Measurements from ENCODE around the gene GSS. TPM values are rescaled to one million over a fixed set of nuclear protein-coding genes. Genes with fewer than 3 reads are reported as not detected.

GSS gene
- total RNA-seq, 1 experiment from 2014 or later: 83.6 TPM

GRCh38 chr20:34995192-34995591 lies 39.6 kb upstream of the GSS start:
- intact Hi-C loops (cut with micrococcal nuclease): no loop called here

More at GRCh38 chr20:34995192-34995591, 39.6 kb upstream of the GSS start:
- Histone ChIP-seq H3K9me3 (ENCODE audit: control insufficient read depth in 1 of 2, insufficient read depth in 1 of 2, low read depth in 1 of 2, low read length in 2 of 2) (no peaks in the 10 kb centered on the region), H3K9me2 (ENCODE audit: insufficient read depth) (no peaks in the 10 kb centered on the region), H3K9ac (ENCODE audit: low read length) (no peak overlapping the region), H2AFZ (ENCODE audit: low read depth, low read length, poor library complexity, severe bottlenecking) (no peak overlapping the region), H3K27ac (ENCODE audit: low read depth, low read length) (no peak overlapping the region), H3K79me2 (ENCODE audit: insufficient read depth, low read length) (no peaks in the 10 kb centered on the region), H3K4me1 (ENCODE audit: control insufficient read depth in 1 of 2, insufficient read depth in 2 of 2, low read length in 2 of 2) (no peaks in the 10 kb centered on the region), H4K20me1 (ENCODE audit: insufficient read depth) (no peaks in the 10 kb centered on the region), H3K36me3 (ENCODE audit: control insufficient read depth in 1 of 2, insufficient read depth in 2 of 2, low read length in 2 of 2) (no peaks in the 10 kb centered on the region; a peak in 2 of 4 replicates), H3K27me3 (ENCODE audit: insufficient read depth, low read length) (no peaks in the 10 kb centered on the region), H3K4me2 (ENCODE audit: low read length) (no peak overlapping the region), H3K4me3 (replicated peaks in 1 of 2; ENCODE audit: low read depth in 1 of 2, low read length in 2 of 2) (no peak overlapping the region)
- no peak for ATAC-seq
- TF ChIP-seq ELF1 (IDR thresholded peaks at IDR 0.05; ENCODE audit: borderline replicate concordance, low read depth): no peak
- no peak for TF ChIP-seq ZNF274 (IDR thresholded peaks at IDR 0.05; ENCODE audit: low read depth, low read length)
- TF ChIP-seq CTCF (IDR thresholded peaks at IDR 0.05 in 2 of 3, conservative IDR thresholded peaks at IDR 0.05 in 1 of 3; ENCODE audit: borderline replicate concordance in 1 of 3, insufficient read depth in 1 of 3, low read depth in 2 of 3, low read length in 2 of 3): no peak
- TF ChIP-seq MAX (IDR thresholded peaks at IDR 0.05): no peak
- no peak for TF ChIP-seq REST (IDR thresholded peaks at IDR 0.05; ENCODE audit: low read depth)
- no peak for TF ChIP-seq FOSL1 (IDR thresholded peaks at IDR 0.05; ENCODE audit: low read depth)
- TF ChIP-seq ATF3 (IDR thresholded peaks at IDR 0.05): no peak
- no peak for TF ChIP-seq EZH2phosphoT487 (IDR thresholded peaks at IDR 0.05; ENCODE audit: borderline replicate concordance)
- no peak for TF ChIP-seq ZFX (IDR thresholded peaks at IDR 0.05)
- TF ChIP-seq POLR2A (IDR thresholded peaks at IDR 0.05; ENCODE audit: borderline replicate concordance, extremely low read depth, insufficient read depth, insufficient read length): no peak
- no peak for TF ChIP-seq JUND (IDR thresholded peaks at IDR 0.05)
- BruUV-seq (replicated peaks): no TSS peak
- no peak for DNase-seq (ENCODE audit: low read depth, low spot score)
- POLR2A ChIA-PET: no interaction called here
- RAD21 ChIA-PET (ENCODE audit: low non-redundant PET in 1 of 2, low total read pairs in 2 of 2, uncharacterized antibody in 2 of 2, unreplicated experiment in 2 of 2): no interaction called here
- CTCF ChIA-PET: no interaction called here

Measured in HCT116 (cell line).